ENCODE data around the gene KLF11.

GRCh38 chr2:10033251-10034006 lies 9.9 kb upstream of the KLF11 start:
- TF ChIP-seq CTCF (IDR thresholded peaks at IDR 0.05) (no peak), POLR2AphosphoS5 (IDR thresholded peaks at IDR 0.05) (no peak), POLR2A (IDR thresholded peaks at IDR 0.05) (no peak)

Data from gastroesophageal sphincter (tissue), 3 donors.